Measurements from ENCODE around the gene TARBP2.

Gene TARBP2

DNA sequence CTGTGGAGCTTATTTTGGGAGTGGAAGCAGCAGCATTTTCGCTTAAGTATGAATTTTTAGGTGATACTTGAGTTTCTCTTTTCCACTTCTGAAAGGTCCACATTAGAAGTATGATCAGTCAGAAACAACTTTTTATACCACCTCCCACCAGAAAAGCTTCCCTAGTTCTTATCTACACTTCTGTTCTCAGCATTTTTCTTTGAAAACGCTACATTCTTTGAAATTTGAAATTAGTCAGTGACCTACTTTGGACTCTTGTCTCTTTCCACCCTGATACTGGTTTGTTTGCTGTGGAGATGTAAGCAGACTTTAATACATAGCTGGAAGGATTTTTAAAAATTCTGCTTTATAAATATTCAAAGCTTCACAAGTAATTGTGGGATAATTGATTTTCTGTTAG, 27.0 kb upstream of the TARBP2 start:
- ChIA-PET CTCF (interaction anchor here (0.7 to 4.6 kb wide), 2 partner anchors 8 to 122 kb away, joined by 4 to 25 read pairs; no protein-coding TSS in a partner anchor), POLR2A (interaction anchor here (1.1 to 2.6 kb wide), 3 partner anchors 9 to 27 kb away, joined by 5 to 16 read pairs (median 6); partner anchors contain the start of gene TARBP2)
- H3K4me1 ChIP-seq (ENCODE audit: control insufficient read depth, insufficient read depth, low read length) = no peaks in the 10 kb centered on the region
- peaks cover 95 to 98% of the 10 kb centered on the region in 2 experiments for H3K36me3 ChIP-seq (ENCODE audit: control insufficient read depth in 2 of 2, insufficient read depth in 1 of 2, low read length in 2 of 2)
- no peak for TF ChIP-seq ZNF692 (tag by site-specific recombination; IDR thresholded peaks at IDR 0.05)
- TF ChIP-seq PRDM2 (tag by site-specific recombination; IDR thresholded peaks at IDR 0.05; ENCODE audit: borderline replicate concordance) = no peak
- no peak for TF ChIP-seq ZNF660 (tag by site-specific recombination; IDR thresholded peaks at IDR 0.05)
- no peak for TF ChIP-seq ZIC2 (tag by site-specific recombination; IDR thresholded peaks at IDR 0.05)
- TF ChIP-seq ZNF423 (tag by site-specific recombination; IDR thresholded peaks at IDR 0.05) = no peak
- TF ChIP-seq SETDB1 (IDR thresholded peaks at IDR 0.05; ENCODE audit: insufficient read length, low read length) = no peak
- no peaks in the 10 kb centered on the region for H3K9me3 ChIP-seq (ENCODE audit: control insufficient read depth, insufficient read depth, low read depth, low read length)
- H3K27ac ChIP-seq (ENCODE audit: extremely low read depth, low read depth, low read length) = no peak overlapping the region
- no peak overlapping the region for H3K4me3 ChIP-seq (ENCODE audit: low read depth, low read length)

- Histone ChIP-seq H3K36me3 (ENCODE audit: control insufficient read depth in 2 of 2, insufficient read depth in 1 of 2, low read length in 2 of 2) (peaks cover 93 to 98% of the 10 kb centered on the region in 2 experiments), H3K27ac (ENCODE audit: extremely low read depth, low read depth, low read length) (no peak overlapping the region; the same call in 1 of the 2 replicates), H3K4me1 (ENCODE audit: control insufficient read depth, insufficient read depth, low read length) (no peaks in the 10 kb centered on the region), H3K4me3 (ENCODE audit: low read depth, low read length) (no peak overlapping the region), H3K9me3 (ENCODE audit: control insufficient read depth, insufficient read depth, low read depth, low read length) (no peaks in the 10 kb centered on the region)
- ChIA-PET POLR2A (interaction anchor here (0.6 to 4.1 kb wide), 7 partner anchors 9 to 87 kb away, joined by 3 to 23 read pairs (median 3); partner anchors contain the start of gene TARBP2), CTCF (interaction anchor here (0.5 to 4.6 kb wide), 8 partner anchors 15 to 207 kb away, joined by 3 to 25 read pairs (median 4); partner anchors contain the start of gene AAAS)
- TF ChIP-seq TSHZ1 (tag by site-specific recombination; IDR thresholded peaks at IDR 0.05; ENCODE audit: borderline replicate concordance) (no peak), ZNF416 (tag by site-specific recombination; IDR thresholded peaks at IDR 0.05) (no peak), OSR2 (tag by site-specific recombination; IDR thresholded peaks at IDR 0.05) (no peak), SCRT2 (tag by site-specific recombination; IDR thresholded peaks at IDR 0.05) (no peak), GLIS1 (tag by site-specific recombination; IDR thresholded peaks at IDR 0.05) (no peak), GLIS2 (tag by site-specific recombination; IDR thresholded peaks at IDR 0.05) (no peak), KLF9 (tag by site-specific recombination; IDR thresholded peaks at IDR 0.05; ENCODE audit: low read depth) (no peak), ZNF2 (tag by site-specific recombination; IDR thresholded peaks at IDR 0.05) (no peak), ZBTB7A (tag by site-specific recombination; IDR thresholded peaks at IDR 0.05; ENCODE audit: low read depth) (no peak), ZNF558 (tag by site-specific recombination; IDR thresholded peaks at IDR 0.05) (no peak), ZNF366 (tag by site-specific recombination; conservative IDR thresholded peaks at IDR 0.05) (peak; percentile 33; the same call in 1 of the 2 replicates), ZBTB20 (tag by site-specific recombination; IDR thresholded peaks at IDR 0.05) (no peak), ZNF19 (tag by site-specific recombination; IDR thresholded peaks at IDR 0.05; ENCODE audit: low read depth) (no peak), EGR2 (tag by site-specific recombination; IDR thresholded peaks at IDR 0.05; ENCODE audit: low read depth) (peak; percentile 95), ZNF184 (tag by site-specific recombination; IDR thresholded peaks at IDR 0.05) (no peak), ZNF600 (tag by site-specific recombination; IDR thresholded peaks at IDR 0.05) (peak; percentile 68; the same call in 1 of the 2 replicates), ZNF302 (tag by site-specific recombination; IDR thresholded peaks at IDR 0.05; ENCODE audit: low read depth) (no peak)
These were observed 26.3 kb upstream of the TARBP2 start for GRCh38 chr12:53474819-53475218.

Measured in HEK293 (cell line).